ENCODE results near the gene DNAJC7. TPM values are rescaled to one million over a fixed set of nuclear protein-coding genes. Genes with fewer than 3 reads are reported as not detected.

DNAJC7 gene
- total and polyA plus RNA-seq, 4 donors: 87.3 to 133 (median 108) TPM

GRCh38 chr17:42042598-42043319, 25.5 kb upstream of the DNAJC7 start:
- Histone ChIP-seq H3K36me3 (ENCODE audit: control insufficient read depth, insufficient read depth, low read length) (peaks cover 26% of the 10 kb centered on the region), H3K4me3 (ENCODE audit: low read depth, low read length) (no peak overlapping the region), H3K27ac (ENCODE audit: low read depth, low read length) (no peak overlapping the region), H3K9me3 (ENCODE audit: control insufficient read depth, insufficient read depth, low read length) (no peaks in the 10 kb centered on the region), H3K4me1 (ENCODE audit: control insufficient read depth, insufficient read depth, low read length) (peaks cover 6% of the 10 kb centered on the region), H3K27me3 (ENCODE audit: control insufficient read depth, insufficient read depth, low read length) (no peaks in the 10 kb centered on the region)
- no peak for DNase-seq (ENCODE audit: low read depth in 4 of 6, low spot score in 6 of 6)
- WGBS (ENCODE audit: insufficient coverage): 93% methylated on average over 19 of the region's 20 CpGs

GRCh38 chr17:42041619-42042018, 24.4 kb upstream of the DNAJC7 start:
- Histone ChIP-seq H3K4me1 (ENCODE audit: control insufficient read depth, insufficient read depth, low read length) (peaks cover 6% of the 10 kb centered on the region), H3K9me3 (ENCODE audit: control insufficient read depth, insufficient read depth, low read length) (no peaks in the 10 kb centered on the region), H3K27me3 (ENCODE audit: control insufficient read depth, insufficient read depth, low read length) (no peaks in the 10 kb centered on the region), H3K4me3 (ENCODE audit: low read depth, low read length) (no peak overlapping the region), H3K27ac (ENCODE audit: low read depth, low read length) (no peak overlapping the region), H3K36me3 (ENCODE audit: control insufficient read depth, insufficient read depth, low read length) (peaks cover 28% of the 10 kb centered on the region)
- DNase-seq (ENCODE audit: low read depth in 4 of 6, low spot score in 6 of 6): no peak

GRCh38 chr17:42040818-42041217, 23.6 kb upstream of the DNAJC7 start:
- Histone ChIP-seq H3K4me3 (ENCODE audit: low read depth, low read length) (no peak overlapping the region), H3K36me3 (ENCODE audit: control insufficient read depth, insufficient read depth, low read length) (peaks cover 28% of the 10 kb centered on the region), H3K27me3 (ENCODE audit: control insufficient read depth, insufficient read depth, low read length) (no peaks in the 10 kb centered on the region), H3K9me3 (ENCODE audit: control insufficient read depth, insufficient read depth, low read length) (no peaks in the 10 kb centered on the region), H3K27ac (ENCODE audit: low read depth, low read length) (no peak overlapping the region), H3K4me1 (ENCODE audit: control insufficient read depth, insufficient read depth, low read length) (peaks cover 6% of the 10 kb centered on the region)
- 96% methylated on average over 10 of the region's 10 CpGs for WGBS (ENCODE audit: insufficient coverage)
- no peak for DNase-seq (ENCODE audit: low read depth in 4 of 6, low spot score in 6 of 6)

GRCh38 chr17:42039794-42040763, 22.8 kb upstream of the DNAJC7 start:
- Histone ChIP-seq H3K27ac (ENCODE audit: low read depth, low read length) (no peak overlapping the region), H3K4me1 (ENCODE audit: control insufficient read depth, insufficient read depth, low read length) (peaks cover 6% of the 10 kb centered on the region), H3K27me3 (ENCODE audit: control insufficient read depth, insufficient read depth, low read length) (no peaks in the 10 kb centered on the region), H3K4me3 (ENCODE audit: low read depth, low read length) (no peak overlapping the region), H3K9me3 (ENCODE audit: control insufficient read depth, insufficient read depth, low read length) (no peaks in the 10 kb centered on the region), H3K36me3 (ENCODE audit: control insufficient read depth, insufficient read depth, low read length) (peaks cover 28% of the 10 kb centered on the region)
- 38% methylated on average over 77 of the region's 77 CpGs for WGBS (ENCODE audit: insufficient coverage)
- DNase-seq (ENCODE audit: low read depth in 4 of 6, low spot score in 6 of 6): no peak

- peaks cover 26% of the 10 kb centered on the region for H3K36me3 ChIP-seq (ENCODE audit: control insufficient read depth, insufficient read depth, low read length)
- no peak overlapping the region for H3K4me3 ChIP-seq (ENCODE audit: low read depth, low read length)
- no peak overlapping the region for H3K27ac ChIP-seq (ENCODE audit: low read depth, low read length)
- no peaks in the 10 kb centered on the region for H3K27me3 ChIP-seq (ENCODE audit: control insufficient read depth, insufficient read depth, low read length)
- peaks cover 6% of the 10 kb centered on the region for H3K4me1 ChIP-seq (ENCODE audit: control insufficient read depth, insufficient read depth, low read length)
- WGBS (ENCODE audit: insufficient coverage): 75% methylated on average over 3 of the region's 5 CpGs
- DNase-seq (ENCODE audit: low read depth in 4 of 6, low spot score in 6 of 6): no peak
- H3K9me3 ChIP-seq (ENCODE audit: control insufficient read depth, insufficient read depth, low read length): no peaks in the 10 kb centered on the region
These were observed 21.2 kb upstream of the DNAJC7 start for GRCh38 chr17:42038221-42038973.

GRCh38 chr17:42034059-42034458, 16.8 kb upstream of the DNAJC7 start:
- Histone ChIP-seq H3K27ac (ENCODE audit: low read depth, low read length) (no peak overlapping the region), H3K4me3 (ENCODE audit: low read depth, low read length) (no peak overlapping the region), H3K27me3 (ENCODE audit: control insufficient read depth, insufficient read depth, low read length) (no peaks in the 10 kb centered on the region), H3K36me3 (ENCODE audit: control insufficient read depth, insufficient read depth, low read length) (peaks cover 3% of the 10 kb centered on the region), H3K4me1 (ENCODE audit: control insufficient read depth, insufficient read depth, low read length) (no peaks in the 10 kb centered on the region), H3K9me3 (ENCODE audit: control insufficient read depth, insufficient read depth, low read length) (no peaks in the 10 kb centered on the region)
- 25% methylated on average over 4 of the region's 6 CpGs for WGBS (ENCODE audit: insufficient coverage)
- DNase-seq (ENCODE audit: low read depth in 4 of 6, low spot score in 6 of 6): no peak

GRCh38 chr17:42031584-42031983, 14.3 kb upstream of the DNAJC7 start:
- Histone ChIP-seq H3K27ac (ENCODE audit: low read depth, low read length) (no peak overlapping the region), H3K27me3 (ENCODE audit: control insufficient read depth, insufficient read depth, low read length) (no peaks in the 10 kb centered on the region), H3K4me3 (ENCODE audit: low read depth, low read length) (no peak overlapping the region), H3K9me3 (ENCODE audit: control insufficient read depth, insufficient read depth, low read length) (no peaks in the 10 kb centered on the region), H3K36me3 (ENCODE audit: control insufficient read depth, insufficient read depth, low read length) (peaks cover 3% of the 10 kb centered on the region), H3K4me1 (ENCODE audit: control insufficient read depth, insufficient read depth, low read length) (peaks cover 18% of the 10 kb centered on the region)
- DNase-seq (ENCODE audit: low read depth in 4 of 6, low spot score in 6 of 6): no peak
- WGBS (ENCODE audit: insufficient coverage): 11% methylated on average over 5 of the region's 6 CpGs

GRCh38 chr17:42028791-42029127, 11.5 kb upstream of the DNAJC7 start:
- Histone ChIP-seq H3K27me3 (ENCODE audit: control insufficient read depth, insufficient read depth, low read length) (no peaks in the 10 kb centered on the region), H3K9me3 (ENCODE audit: control insufficient read depth, insufficient read depth, low read length) (no peaks in the 10 kb centered on the region), H3K27ac (ENCODE audit: low read depth, low read length) (no peak overlapping the region), H3K4me3 (ENCODE audit: low read depth, low read length) (no peak overlapping the region), H3K4me1 (ENCODE audit: control insufficient read depth, insufficient read depth, low read length) (peaks cover 30% of the 10 kb centered on the region), H3K36me3 (ENCODE audit: control insufficient read depth, insufficient read depth, low read length) (peaks cover 19% of the 10 kb centered on the region)
- no peak for DNase-seq (ENCODE audit: low read depth in 4 of 6, low spot score in 6 of 6)
- 67% methylated on average over 5 of the region's 7 CpGs for WGBS (ENCODE audit: insufficient coverage)

GRCh38 chr17:42027961-42028790, 10.9 kb upstream of the DNAJC7 start:
- Histone ChIP-seq H3K9me3 (ENCODE audit: control insufficient read depth, insufficient read depth, low read length) (no peaks in the 10 kb centered on the region), H3K36me3 (ENCODE audit: control insufficient read depth, insufficient read depth, low read length) (peaks cover 24% of the 10 kb centered on the region), H3K27ac (ENCODE audit: low read depth, low read length) (no peak overlapping the region), H3K27me3 (ENCODE audit: control insufficient read depth, insufficient read depth, low read length) (no peaks in the 10 kb centered on the region), H3K4me3 (ENCODE audit: low read depth, low read length) (no peak overlapping the region), H3K4me1 (ENCODE audit: control insufficient read depth, insufficient read depth, low read length) (peaks cover 30% of the 10 kb centered on the region)
- DNase-seq (ENCODE audit: low read depth in 4 of 6, low spot score in 6 of 6): no peak
- 37% methylated on average over 11 of the region's 19 CpGs for WGBS (ENCODE audit: insufficient coverage)

Measured in spinal cord (tissue), 10 donors.